SK-N-SH (cell line): ENCODE data around the gene PICK1. TPM values are rescaled to one million over a fixed set of nuclear protein-coding genes. Genes with fewer than 3 reads are reported as not detected.

ENCODE experiments used
- CTCF ChIA-PET: fragments of 300-600, 350-600 bp; formaldehyde crosslinking; extraction: SDS; loops from one replicate; lab custom pipeline; 2021; lab: Yijun Ruan, JAX
- POLR2A ChIA-PET: fragments of 350-600 bp; sonication (Branson Sonifier 250); formaldehyde crosslinking; extraction: SDS; loops from one replicate; lab custom pipeline; 2020; ENCODE audit warnings: antibody characterized with exemption, inconsistent platforms; lab: Yijun Ruan, JAX
- DNase-seq: peaks from one replicate; pipeline ENCODE4 v3.0.0; 2012
- H2AFZ ChIP-seq: fragments of 200-600 bp; sonication (generic); 2 replicates; pipeline ENCODE4 v1.8.1; 2016; ENCODE audit warnings: antibody characterized with exemption, mild to moderate bottlenecking, low read depth
- H3F3A ChIP-seq: fragments of 200-600 bp; sonication (generic); replicated peaks from 2 replicates; pipeline ENCODE3; 2016; ENCODE audit warnings: antibody characterized with exemption, mild to moderate bottlenecking; ENCODE audit not compliant: insufficient read depth
- H3K27ac ChIP-seq, 2 experiments: fragments of 200-500 bp in 1 of 2; fragments of 200-600 bp in 1 of 2; sonication (Bioruptor generic) in 1 of 2; sonication (generic), shearing (Covaris generic) in 1 of 2; 2 replicates each; pipeline versions ENCODE4 v1.5.1 to v1.6.1; 2014 to 2016; ENCODE audit warnings: low read depth in 2 of 2, inconsistent platforms in 1 of 2, low read length in 1 of 2, mild to moderate bottlenecking in 1 of 2, mixed read lengths in 1 of 2
- H3K27me3 ChIP-seq: fragments of 200-600 bp; sonication (generic), shearing (Covaris generic); 2 replicates; pipeline ENCODE4 v1.6.1; 2016; ENCODE audit warnings: mixed run types; ENCODE audit not compliant: insufficient read depth
- H3K36me3 ChIP-seq, 2 experiments: fragments of 200-500 bp in 1 of 2; fragments of 200-600 bp in 1 of 2; sonication (Bioruptor generic) in 1 of 2; sonication (generic) in 1 of 2; replicated peaks in 1 of 2; 2 replicates each; pipeline versions ENCODE3 to v1.5.1; 2014 to 2016; ENCODE audit warnings: low read length in 1 of 2, mild to moderate bottlenecking in 1 of 2; ENCODE audit not compliant: insufficient read depth in 2 of 2, control insufficient read depth in 1 of 2
- H3K4me1 ChIP-seq, 2 experiments: fragments of 200-500 bp in 1 of 2; fragments of 200-600 bp in 1 of 2; sonication (Bioruptor generic) in 1 of 2; sonication (generic), shearing (Covaris generic) in 1 of 2; 2 replicates each; pipeline versions ENCODE4 v1.5.1 to v1.6.1; 2014 to 2016; ENCODE audit warnings: low read depth in 1 of 2, low read length in 1 of 2, mixed run types in 1 of 2; ENCODE audit not compliant: insufficient read depth in 2 of 2, control insufficient read depth in 1 of 2
- H3K4me2 ChIP-seq: fragments of 200-600 bp; sonication (generic), shearing (Covaris generic); 2 replicates; pipeline ENCODE4 v1.6.1; 2017; ENCODE audit warnings: mixed run types
- H3K4me3 ChIP-seq, 2 experiments: fragments of 200-500 bp in 1 of 2; fragments of 200-600 bp in 1 of 2; sonication (Bioruptor generic) in 1 of 2; sonication (generic), shearing (Covaris generic) in 1 of 2; 2 replicates each; pipeline versions ENCODE4 v1.5.1 to v1.8.1; 2014 to 2016; ENCODE audit warnings: low read depth in 2 of 2, inconsistent platforms in 1 of 2, low read length in 1 of 2, mild to moderate bottlenecking in 1 of 2, mixed read lengths in 1 of 2, moderate library complexity in 1 of 2
- H3K79me2 ChIP-seq: fragments of 200-600 bp; sonication (generic); 2 replicates; pipeline ENCODE4 v1.8.1; 2017; ENCODE audit warnings: mild to moderate bottlenecking; ENCODE audit not compliant: insufficient read depth
- H3K9ac ChIP-seq: fragments of 200-600 bp; sonication (generic); 2 replicates; pipeline ENCODE4 v1.6.1; 2017; ENCODE audit warnings: mixed run types
- H3K9me2 ChIP-seq: fragments of 200-600 bp; sonication (generic); 2 replicates; pipeline ENCODE4 v1.6.1; 2017; ENCODE audit warnings: mixed run types
- H3K9me3 ChIP-seq: fragments of 200-600 bp; sonication (generic); 2 replicates; pipeline ENCODE4 v1.6.1; 2017; ENCODE audit warnings: mixed run types, mild to moderate bottlenecking, moderate library complexity
- H4K20me1 ChIP-seq: fragments of 200-600 bp; sonication (generic); 2 replicates; pipeline ENCODE4 v1.6.1; 2017; ENCODE audit warnings: mild to moderate bottlenecking, mixed run types; ENCODE audit not compliant: insufficient read depth
- CHD2 ChIP-seq: fragments of 150-350 bp; IDR thresholded peaks from 2 replicates; pipeline ENCODE4 v1.6.1; 2018; ENCODE audit warnings: low read length; ENCODE audit not compliant: partially characterized antibody
- EP300 ChIP-seq, 2 experiments: IDR thresholded peaks; 2 replicates each; pipeline versions ENCODE4 v1.4.0 to v1.6.1; 2012; ENCODE audit warnings: borderline replicate concordance in 1 of 2, low read depth in 1 of 2, low read length in 1 of 2
- EZH2phosphoT487 ChIP-seq: fragments of 200-600 bp; sonication (generic); IDR thresholded peaks from 2 replicates; pipeline ENCODE4 v1.6.1; 2017; ENCODE audit warnings: low read depth, mixed run types, mild to moderate bottlenecking, antibody characterized with exemption, moderate library complexity, borderline replicate concordance
- FOSL2 ChIP-seq: IDR thresholded peaks from 2 replicates; pipeline ENCODE4 v1.4.0; 2012; ENCODE audit warnings: low read depth, mild to moderate bottlenecking, moderate library complexity, borderline replicate concordance
- MXI1 ChIP-seq: IDR thresholded peaks from 2 replicates; pipeline ENCODE4 v1.6.1; 2012; ENCODE audit warnings: mild to moderate bottlenecking, low read depth, low read length, improper control_type of control experiment
- NFIC ChIP-seq: IDR thresholded peaks from 2 replicates; pipeline ENCODE4 v1.4.0; 2012; ENCODE audit warnings: borderline replicate concordance
- POLR2AphosphoS5 ChIP-seq: IDR thresholded peaks from 2 replicates; pipeline ENCODE4 v1.6.1; 2012; ENCODE audit warnings: low read depth, low read length
- RCOR1 ChIP-seq: fragments of 150-350 bp; IDR thresholded peaks from 2 replicates; pipeline ENCODE4 v1.6.1; 2017; ENCODE audit warnings: antibody characterized with exemption, low read length
- SMC3 ChIP-seq: IDR thresholded peaks from 2 replicates; pipeline ENCODE4 v1.6.1; 2012; ENCODE audit warnings: low read depth, low read length, improper control_type of control experiment
- WGBS: methylation state at CpG from one replicate; pipeline ENCODE4 v1.1.6; 2017; ENCODE audit warnings: low lambda C conversion rate; 5-methylcytosine and 5-hydroxymethylcytosine counted together
- polyA plus RNA-seq, 3 experiments: library from polyadenylated mRNA; depleted of rRNA; stranded (reverse); fragments of >200 nt; gene quantifications; 2 replicates each; pipeline ENCODE4 v1.2.3, GENCODE V29; 2012
- TF ChIP-seq, protein P1 (sequence below): IDR thresholded peaks from 2 replicates; pipeline ENCODE4; 2012
- TF ChIP-seq, protein P2 (sequence below): IDR thresholded peaks from 2 replicates; pipeline ENCODE4 v1.6.1; 2012; ENCODE audit warnings: mild to moderate bottlenecking, low read depth, low read length, moderate library complexity

PICK1 gene
- polyA plus RNA-seq, 1 of the 3 experiments (the other 2 are of a cell fraction): 36.8 TPM

DNA sequence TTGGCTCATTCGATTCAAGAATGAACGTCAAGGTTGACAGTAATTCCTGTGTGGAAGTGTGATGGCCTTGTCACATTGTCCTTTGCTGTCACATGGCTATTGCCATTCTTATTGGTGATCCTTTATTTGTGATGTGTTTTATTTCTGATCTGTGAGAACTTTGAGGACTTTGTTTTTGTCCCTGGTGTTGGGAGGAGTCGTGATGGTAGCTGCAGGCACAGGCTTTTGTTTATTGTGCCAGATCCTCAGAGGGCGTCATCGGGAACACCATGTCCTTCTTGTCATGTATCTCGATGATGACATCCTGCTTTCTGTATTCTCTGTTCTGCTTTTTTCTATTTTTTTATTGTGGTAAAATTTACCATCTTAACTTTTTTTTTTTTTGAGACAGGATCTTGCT, 5.6 kb downstream of the PICK1 start (continued):
- TF ChIP-seq EP300 (IDR thresholded peaks at IDR 0.05; ENCODE audit: borderline replicate concordance in 1 of 2, low read depth in 1 of 2, low read length in 1 of 2) (no peak), RCOR1 (no peak)
- TF ChIP-seq, all 33 proteins: peak for 0

DNA sequence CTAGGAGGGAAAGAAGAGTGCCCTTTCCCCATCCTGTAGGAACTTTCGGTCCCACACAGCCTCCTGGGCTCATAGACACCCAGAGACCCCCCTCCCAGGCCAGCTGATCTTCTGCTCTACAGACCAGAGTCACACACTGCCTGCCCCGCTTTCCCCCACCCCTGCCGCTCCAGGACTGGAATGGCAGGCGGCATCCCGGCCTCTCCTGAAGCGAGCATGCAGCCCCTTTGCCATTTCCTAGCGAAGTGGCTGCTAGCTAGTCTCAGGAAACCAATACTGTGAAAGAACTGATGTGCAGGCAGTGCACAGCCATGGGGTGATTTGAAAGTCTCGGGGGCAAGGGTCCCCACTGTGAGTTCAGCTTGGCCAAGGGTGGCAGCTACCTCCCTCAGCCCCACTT, 8.3 kb downstream of the PICK1 start:
- H3K27ac ChIP-seq: no peak overlapping the region
- DNase-seq: no peak
- H4K20me1 ChIP-seq: no peaks in the 10 kb centered on the region
- H3K4me1 ChIP-seq: no peaks in the 10 kb centered on the region
- H3K4me2 ChIP-seq: no peak overlapping the region
- TF ChIP-seq MXI1 (no peak), EZH2phosphoT487 (no peak), FOSL2 (no peak), NFIC (no peak), CHD2 (no peak), SMC3 (no peak), POLR2AphosphoS5 (no peak)
- TF ChIP-seq, protein P1, sequence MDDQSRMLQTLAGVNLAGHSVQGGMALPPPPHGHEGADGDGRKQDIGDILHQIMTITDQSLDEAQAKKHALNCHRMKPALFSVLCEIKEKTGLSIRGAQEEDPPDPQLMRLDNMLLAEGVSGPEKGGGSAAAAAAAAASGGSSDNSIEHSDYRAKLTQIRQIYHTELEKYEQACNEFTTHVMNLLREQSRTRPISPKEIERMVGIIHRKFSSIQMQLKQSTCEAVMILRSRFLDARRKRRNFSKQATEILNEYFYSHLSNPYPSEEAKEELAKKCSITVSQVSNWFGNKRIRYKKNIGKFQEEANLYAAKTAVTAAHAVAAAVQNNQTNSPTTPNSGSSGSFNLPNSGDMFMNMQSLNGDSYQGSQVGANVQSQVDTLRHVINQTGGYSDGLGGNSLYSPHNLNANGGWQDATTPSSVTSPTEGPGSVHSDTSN: no peak
- TF ChIP-seq, protein P2, sequence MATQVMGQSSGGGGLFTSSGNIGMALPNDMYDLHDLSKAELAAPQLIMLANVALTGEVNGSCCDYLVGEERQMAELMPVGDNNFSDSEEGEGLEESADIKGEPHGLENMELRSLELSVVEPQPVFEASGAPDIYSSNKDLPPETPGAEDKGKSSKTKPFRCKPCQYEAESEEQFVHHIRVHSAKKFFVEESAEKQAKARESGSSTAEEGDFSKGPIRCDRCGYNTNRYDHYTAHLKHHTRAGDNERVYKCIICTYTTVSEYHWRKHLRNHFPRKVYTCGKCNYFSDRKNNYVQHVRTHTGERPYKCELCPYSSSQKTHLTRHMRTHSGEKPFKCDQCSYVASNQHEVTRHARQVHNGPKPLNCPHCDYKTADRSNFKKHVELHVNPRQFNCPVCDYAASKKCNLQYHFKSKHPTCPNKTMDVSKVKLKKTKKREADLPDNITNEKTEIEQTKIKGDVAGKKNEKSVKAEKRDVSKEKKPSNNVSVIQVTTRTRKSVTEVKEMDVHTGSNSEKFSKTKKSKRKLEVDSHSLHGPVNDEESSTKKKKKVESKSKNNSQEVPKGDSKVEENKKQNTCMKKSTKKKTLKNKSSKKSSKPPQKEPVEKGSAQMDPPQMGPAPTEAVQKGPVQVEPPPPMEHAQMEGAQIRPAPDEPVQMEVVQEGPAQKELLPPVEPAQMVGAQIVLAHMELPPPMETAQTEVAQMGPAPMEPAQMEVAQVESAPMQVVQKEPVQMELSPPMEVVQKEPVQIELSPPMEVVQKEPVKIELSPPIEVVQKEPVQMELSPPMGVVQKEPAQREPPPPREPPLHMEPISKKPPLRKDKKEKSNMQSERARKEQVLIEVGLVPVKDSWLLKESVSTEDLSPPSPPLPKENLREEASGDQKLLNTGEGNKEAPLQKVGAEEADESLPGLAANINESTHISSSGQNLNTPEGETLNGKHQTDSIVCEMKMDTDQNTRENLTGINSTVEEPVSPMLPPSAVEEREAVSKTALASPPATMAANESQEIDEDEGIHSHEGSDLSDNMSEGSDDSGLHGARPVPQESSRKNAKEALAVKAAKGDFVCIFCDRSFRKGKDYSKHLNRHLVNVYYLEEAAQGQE: no peak
- H3K79me2 ChIP-seq: no peaks in the 10 kb centered on the region
- no peak overlapping the region for H3K4me3 ChIP-seq
- ChIA-PET CTCF (interaction anchor here (1.3 kb wide), 1 partner anchor 14 kb away, joined by 5 read pairs; no protein-coding TSS in a partner anchor), POLR2A (no interaction called here)
- no peaks in the 10 kb centered on the region for H3F3A ChIP-seq
- no peaks in the 10 kb centered on the region for H3K9me3 ChIP-seq
- no peaks in the 10 kb centered on the region for H3K9me2 ChIP-seq
- no peak overlapping the region for H3K9ac ChIP-seq
- H3K36me3 ChIP-seq: peaks cover 0 to 20% of the 10 kb centered on the region in 2 experiments
- no peak overlapping the region for H2AFZ ChIP-seq
- no peaks in the 10 kb centered on the region for H3K27me3 ChIP-seq
- WGBS: 40% methylated on average over 1 of the region's 8 CpGs
